ENCODE results near the gene HNRNPUL1. TPM values are rescaled to one million over a fixed set of nuclear protein-coding genes. Genes with fewer than 3 reads are reported as not detected.

Gene HNRNPUL1
- total and polyA plus RNA-seq, 10 of the 15 experiments (the other 5 are each of a cell fraction or from before 2014, with no cell fraction given), result 11.1 to 276 (median 117) TPM

- TF ChIP-seq, protein P1, sequence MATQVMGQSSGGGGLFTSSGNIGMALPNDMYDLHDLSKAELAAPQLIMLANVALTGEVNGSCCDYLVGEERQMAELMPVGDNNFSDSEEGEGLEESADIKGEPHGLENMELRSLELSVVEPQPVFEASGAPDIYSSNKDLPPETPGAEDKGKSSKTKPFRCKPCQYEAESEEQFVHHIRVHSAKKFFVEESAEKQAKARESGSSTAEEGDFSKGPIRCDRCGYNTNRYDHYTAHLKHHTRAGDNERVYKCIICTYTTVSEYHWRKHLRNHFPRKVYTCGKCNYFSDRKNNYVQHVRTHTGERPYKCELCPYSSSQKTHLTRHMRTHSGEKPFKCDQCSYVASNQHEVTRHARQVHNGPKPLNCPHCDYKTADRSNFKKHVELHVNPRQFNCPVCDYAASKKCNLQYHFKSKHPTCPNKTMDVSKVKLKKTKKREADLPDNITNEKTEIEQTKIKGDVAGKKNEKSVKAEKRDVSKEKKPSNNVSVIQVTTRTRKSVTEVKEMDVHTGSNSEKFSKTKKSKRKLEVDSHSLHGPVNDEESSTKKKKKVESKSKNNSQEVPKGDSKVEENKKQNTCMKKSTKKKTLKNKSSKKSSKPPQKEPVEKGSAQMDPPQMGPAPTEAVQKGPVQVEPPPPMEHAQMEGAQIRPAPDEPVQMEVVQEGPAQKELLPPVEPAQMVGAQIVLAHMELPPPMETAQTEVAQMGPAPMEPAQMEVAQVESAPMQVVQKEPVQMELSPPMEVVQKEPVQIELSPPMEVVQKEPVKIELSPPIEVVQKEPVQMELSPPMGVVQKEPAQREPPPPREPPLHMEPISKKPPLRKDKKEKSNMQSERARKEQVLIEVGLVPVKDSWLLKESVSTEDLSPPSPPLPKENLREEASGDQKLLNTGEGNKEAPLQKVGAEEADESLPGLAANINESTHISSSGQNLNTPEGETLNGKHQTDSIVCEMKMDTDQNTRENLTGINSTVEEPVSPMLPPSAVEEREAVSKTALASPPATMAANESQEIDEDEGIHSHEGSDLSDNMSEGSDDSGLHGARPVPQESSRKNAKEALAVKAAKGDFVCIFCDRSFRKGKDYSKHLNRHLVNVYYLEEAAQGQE (IDR thresholded peaks at IDR 0.05; ENCODE audit: low read depth, low read length), result no peak
- TF ChIP-seq EED (IDR thresholded peaks at IDR 0.05; ENCODE audit: low read depth), result no peak
- no peak for TF ChIP-seq E2F4 (IDR thresholded peaks at IDR 0.05; ENCODE audit: low read depth, low read length)
- no peak for TF ChIP-seq HCFC1 (IDR thresholded peaks at IDR 0.05; ENCODE audit: low read length)
- TF ChIP-seq WRNIP1 (IDR thresholded peaks at IDR 0.05; ENCODE audit: borderline replicate concordance, low read depth, low read length), result no peak
- TF ChIP-seq, protein P2, sequence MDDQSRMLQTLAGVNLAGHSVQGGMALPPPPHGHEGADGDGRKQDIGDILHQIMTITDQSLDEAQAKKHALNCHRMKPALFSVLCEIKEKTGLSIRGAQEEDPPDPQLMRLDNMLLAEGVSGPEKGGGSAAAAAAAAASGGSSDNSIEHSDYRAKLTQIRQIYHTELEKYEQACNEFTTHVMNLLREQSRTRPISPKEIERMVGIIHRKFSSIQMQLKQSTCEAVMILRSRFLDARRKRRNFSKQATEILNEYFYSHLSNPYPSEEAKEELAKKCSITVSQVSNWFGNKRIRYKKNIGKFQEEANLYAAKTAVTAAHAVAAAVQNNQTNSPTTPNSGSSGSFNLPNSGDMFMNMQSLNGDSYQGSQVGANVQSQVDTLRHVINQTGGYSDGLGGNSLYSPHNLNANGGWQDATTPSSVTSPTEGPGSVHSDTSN (IDR thresholded peaks at IDR 0.05; ENCODE audit: insufficient replicate concordance, low read depth, low read length), result no peak
- TF ChIP-seq, protein P3, sequence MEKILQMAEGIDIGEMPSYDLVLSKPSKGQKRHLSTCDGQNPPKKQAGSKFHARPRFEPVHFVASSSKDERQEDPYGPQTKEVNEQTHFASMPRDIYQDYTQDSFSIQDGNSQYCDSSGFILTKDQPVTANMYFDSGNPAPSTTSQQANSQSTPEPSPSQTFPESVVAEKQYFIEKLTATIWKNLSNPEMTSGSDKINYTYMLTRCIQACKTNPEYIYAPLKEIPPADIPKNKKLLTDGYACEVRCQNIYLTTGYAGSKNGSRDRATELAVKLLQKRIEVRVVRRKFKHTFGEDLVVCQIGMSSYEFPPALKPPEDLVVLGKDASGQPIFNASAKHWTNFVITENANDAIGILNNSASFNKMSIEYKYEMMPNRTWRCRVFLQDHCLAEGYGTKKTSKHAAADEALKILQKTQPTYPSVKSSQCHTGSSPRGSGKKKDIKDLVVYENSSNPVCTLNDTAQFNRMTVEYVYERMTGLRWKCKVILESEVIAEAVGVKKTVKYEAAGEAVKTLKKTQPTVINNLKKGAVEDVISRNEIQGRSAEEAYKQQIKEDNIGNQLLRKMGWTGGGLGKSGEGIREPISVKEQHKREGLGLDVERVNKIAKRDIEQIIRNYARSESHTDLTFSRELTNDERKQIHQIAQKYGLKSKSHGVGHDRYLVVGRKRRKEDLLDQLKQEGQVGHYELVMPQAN (conservative IDR thresholded peaks at IDR 0.05), result no peak
Observed at GRCh38 chr19:41356984-41357739, 93.0 kb downstream of the HNRNPUL1 start (continued).

Small RNA genes within 50 kb of the gene (small RNA-seq; reads per million reads assigned to genes)
- not detected for gene RN7SL34P

Other genes with a start within 250 kb of the HNRNPUL1 start
Only the 7 nearest of the 13 such genes appear.
- gene CYP2S1, start 71.2 kb upstream of the HNRNPUL1 start, total RNA-seq (2014; rRNA removed), result not detected in 2 replicates
- not detected in 2 replicates for gene CYP2S1, start 71.2 kb upstream of the HNRNPUL1 start, total RNA-seq (2014; rRNA removed; fragmentation: Illumina TruSeq; extraction: Trizol)
- gene CYP2S1, start 71.2 kb upstream of the HNRNPUL1 start, total RNA-seq (2021), result 0.15 and 0.37 TPM in 2 replicates
- gene CYP2S1, start 71.2 kb upstream of the HNRNPUL1 start, polyA plus RNA-seq (2011; rRNA removed), result 0.03 TPM in 1 of 2 replicates, not detected in the other
- 0.28 TPM in 1 of 2 replicates, not detected in the other for gene CYP2S1, start 71.2 kb upstream of the HNRNPUL1 start, polyA plus RNA-seq (2014; fragmentation: Illumina TruSeq; extraction: Trizol)
- gene CYP2S1, start 71.2 kb upstream of the HNRNPUL1 start, polyA plus RNA-seq (2014; fragmentation: Nextera tagmentation; extraction: Ambion mirVana), result under 1 TPM; 0.04 to 0.08 TPM
- 0.05 and 0.11 TPM in 2 replicates for gene CYP2S1, start 71.2 kb upstream of the HNRNPUL1 start, polyA plus RNA-seq (2014; rRNA removed)
- under 1 TPM; 0.21 to 0.28 TPM for gene CYP2S1, start 71.2 kb upstream of the HNRNPUL1 start, polyA plus RNA-seq (2016; fragmentation: Nextera tagmentation; extraction: Ambion mirVana)
- gene AXL, start 45.1 kb upstream of the HNRNPUL1 start, total RNA-seq (2014; rRNA removed), result under 0.01 TPM in 2 replicates
- gene AXL, start 45.1 kb upstream of the HNRNPUL1 start, total RNA-seq (2014; rRNA removed; fragmentation: Illumina TruSeq; extraction: Trizol), result not detected in 2 replicates
- 0.16 and 0.26 TPM in 2 replicates for gene AXL, start 45.1 kb upstream of the HNRNPUL1 start, total RNA-seq (2021)
- gene AXL, start 45.1 kb upstream of the HNRNPUL1 start, polyA plus RNA-seq (2011; rRNA removed), result 0.03 and 0.10 TPM in 2 replicates
- gene AXL, start 45.1 kb upstream of the HNRNPUL1 start, polyA plus RNA-seq (2014; fragmentation: Illumina TruSeq; extraction: Trizol), result 0.08 TPM in 1 of 2 replicates, not detected in the other
- gene AXL, start 45.1 kb upstream of the HNRNPUL1 start, polyA plus RNA-seq (2014; fragmentation: Nextera tagmentation; extraction: Ambion mirVana), result under 1 TPM in 1 of 2 experiments, not detected in 1; 0.05 TPM
- not detected in 2 replicates for gene AXL, start 45.1 kb upstream of the HNRNPUL1 start, polyA plus RNA-seq (2014; rRNA removed)
- under 1 TPM; 0.05 to 0.33 TPM for gene AXL, start 45.1 kb upstream of the HNRNPUL1 start, polyA plus RNA-seq (2016; fragmentation: Nextera tagmentation; extraction: Ambion mirVana)
- 14.4 and 18.3 TPM in 2 replicates for gene CCDC97, start 45.8 kb downstream of the HNRNPUL1 start, total RNA-seq (2014; rRNA removed)
- gene CCDC97, start 45.8 kb downstream of the HNRNPUL1 start, total RNA-seq (2014; rRNA removed; fragmentation: Illumina TruSeq; extraction: Trizol), result 7.0 and 8.8 TPM in 2 replicates
- 32.9 and 34.1 TPM in 2 replicates for gene CCDC97, start 45.8 kb downstream of the HNRNPUL1 start, total RNA-seq (2021)
- 4.3 and 9.2 TPM in 2 replicates for gene CCDC97, start 45.8 kb downstream of the HNRNPUL1 start, polyA plus RNA-seq (2011; rRNA removed)
- gene CCDC97, start 45.8 kb downstream of the HNRNPUL1 start, polyA plus RNA-seq (2014; fragmentation: Illumina TruSeq; extraction: Trizol), result 11.0 and 19.4 TPM in 2 replicates
- gene CCDC97, start 45.8 kb downstream of the HNRNPUL1 start, polyA plus RNA-seq (2014; fragmentation: Nextera tagmentation; extraction: Ambion mirVana), result 1 to 10 TPM; 1.8 to 2.4 TPM
- gene CCDC97, start 45.8 kb downstream of the HNRNPUL1 start, polyA plus RNA-seq (2014; rRNA removed), result 24.4 and 28.1 TPM in 2 replicates
- 10 to 100 TPM; 27.3 to 29.5 TPM for gene CCDC97, start 45.8 kb downstream of the HNRNPUL1 start, polyA plus RNA-seq (2016; fragmentation: Nextera tagmentation; extraction: Ambion mirVana)
- gene TGFB1, start 89.5 kb downstream of the HNRNPUL1 start, total RNA-seq (2014; rRNA removed), result 10.4 and 14.5 TPM in 2 replicates
- 14.2 and 14.4 TPM in 2 replicates for gene TGFB1, start 89.5 kb downstream of the HNRNPUL1 start, total RNA-seq (2014; rRNA removed; fragmentation: Illumina TruSeq; extraction: Trizol)
- 117 and 120 TPM in 2 replicates for gene TGFB1, start 89.5 kb downstream of the HNRNPUL1 start, total RNA-seq (2021)
- 3.6 and 5.9 TPM in 2 replicates for gene TGFB1, start 89.5 kb downstream of the HNRNPUL1 start, polyA plus RNA-seq (2011; rRNA removed)
- gene TGFB1, start 89.5 kb downstream of the HNRNPUL1 start, polyA plus RNA-seq (2014; fragmentation: Illumina TruSeq; extraction: Trizol), result 10.0 and 24.3 TPM in 2 replicates
- under 1 TPM; 0.23 to 0.37 TPM for gene TGFB1, start 89.5 kb downstream of the HNRNPUL1 start, polyA plus RNA-seq (2014; fragmentation: Nextera tagmentation; extraction: Ambion mirVana)
- 33.3 and 48.2 TPM in 2 replicates for gene TGFB1, start 89.5 kb downstream of the HNRNPUL1 start, polyA plus RNA-seq (2014; rRNA removed)
- 1 to 10 TPM; 7.1 to 7.5 TPM for gene TGFB1, start 89.5 kb downstream of the HNRNPUL1 start, polyA plus RNA-seq (2016; fragmentation: Nextera tagmentation; extraction: Ambion mirVana)
- gene B9D2, start 99.8 kb downstream of the HNRNPUL1 start, total RNA-seq (2014; rRNA removed), result 4.6 and 6.0 TPM in 2 replicates
- gene B9D2, start 99.8 kb downstream of the HNRNPUL1 start, total RNA-seq (2014; rRNA removed; fragmentation: Illumina TruSeq; extraction: Trizol), result 2.3 and 3.3 TPM in 2 replicates
- gene B9D2, start 99.8 kb downstream of the HNRNPUL1 start, total RNA-seq (2021), result 5.0 and 5.5 TPM in 2 replicates
- gene B9D2, start 99.8 kb downstream of the HNRNPUL1 start, polyA plus RNA-seq (2011; rRNA removed), result 3.7 and 8.3 TPM in 2 replicates
- gene B9D2, start 99.8 kb downstream of the HNRNPUL1 start, polyA plus RNA-seq (2014; fragmentation: Illumina TruSeq; extraction: Trizol), result 0.25 and 2.4 TPM in 2 replicates
- 1 to 10 TPM; 2.5 to 5.0 TPM for gene B9D2, start 99.8 kb downstream of the HNRNPUL1 start, polyA plus RNA-seq (2014; fragmentation: Nextera tagmentation; extraction: Ambion mirVana)
- gene B9D2, start 99.8 kb downstream of the HNRNPUL1 start, polyA plus RNA-seq (2014; rRNA removed), result 5.5 and 6.3 TPM in 2 replicates
- gene B9D2, start 99.8 kb downstream of the HNRNPUL1 start, polyA plus RNA-seq (2016; fragmentation: Nextera tagmentation; extraction: Ambion mirVana), result 10 to 100 TPM; 10.8 to 12.4 TPM
- gene TMEM91, start 112.2 kb downstream of the HNRNPUL1 start, total RNA-seq (2014; rRNA removed), result 3.2 and 4.4 TPM in 2 replicates
- 2.1 and 3.0 TPM in 2 replicates for gene TMEM91, start 112.2 kb downstream of the HNRNPUL1 start, total RNA-seq (2014; rRNA removed; fragmentation: Illumina TruSeq; extraction: Trizol)
- gene TMEM91, start 112.2 kb downstream of the HNRNPUL1 start, total RNA-seq (2021), result 1.8 and 3.1 TPM in 2 replicates
- 1.6 and 2.9 TPM in 2 replicates for gene TMEM91, start 112.2 kb downstream of the HNRNPUL1 start, polyA plus RNA-seq (2011; rRNA removed)
- gene TMEM91, start 112.2 kb downstream of the HNRNPUL1 start, polyA plus RNA-seq (2014; fragmentation: Illumina TruSeq; extraction: Trizol), result 1.6 and 2.5 TPM in 2 replicates
- 1 to 10 TPM; 1.6 to 2.1 TPM for gene TMEM91, start 112.2 kb downstream of the HNRNPUL1 start, polyA plus RNA-seq (2014; fragmentation: Nextera tagmentation; extraction: Ambion mirVana)
- gene TMEM91, start 112.2 kb downstream of the HNRNPUL1 start, polyA plus RNA-seq (2014; rRNA removed), result 5.2 and 5.5 TPM in 2 replicates
- 1 to 10 TPM; 1.5 to 1.9 TPM for gene TMEM91, start 112.2 kb downstream of the HNRNPUL1 start, polyA plus RNA-seq (2016; fragmentation: Nextera tagmentation; extraction: Ambion mirVana)
- gene EXOSC5, start 133.0 kb downstream of the HNRNPUL1 start, total RNA-seq (2014; rRNA removed), result 38.8 and 44.3 TPM in 2 replicates
- gene EXOSC5, start 133.0 kb downstream of the HNRNPUL1 start, total RNA-seq (2014; rRNA removed; fragmentation: Illumina TruSeq; extraction: Trizol), result 28.1 and 30.7 TPM in 2 replicates
- gene EXOSC5, start 133.0 kb downstream of the HNRNPUL1 start, total RNA-seq (2021), result 57.8 and 62.7 TPM in 2 replicates
- 26.0 and 61.0 TPM in 2 replicates for gene EXOSC5, start 133.0 kb downstream of the HNRNPUL1 start, polyA plus RNA-seq (2011; rRNA removed)
- 2.5 and 15.8 TPM in 2 replicates for gene EXOSC5, start 133.0 kb downstream of the HNRNPUL1 start, polyA plus RNA-seq (2014; fragmentation: Illumina TruSeq; extraction: Trizol)
- gene EXOSC5, start 133.0 kb downstream of the HNRNPUL1 start, polyA plus RNA-seq (2014; fragmentation: Nextera tagmentation; extraction: Ambion mirVana), result 10 to 100 TPM; 20.6 to 25.3 TPM
- 74.2 and 88.9 TPM in 2 replicates for gene EXOSC5, start 133.0 kb downstream of the HNRNPUL1 start, polyA plus RNA-seq (2014; rRNA removed)
- gene EXOSC5, start 133.0 kb downstream of the HNRNPUL1 start, polyA plus RNA-seq (2016; fragmentation: Nextera tagmentation; extraction: Ambion mirVana), result 100 to 1,000 TPM; 116 to 123 TPM